GM18499 (cell line): Measurements from ENCODE around the gene HACL1.

Experiments
- ATAC-seq: cut with Tn5 transposase; IDR thresholded peaks from one replicate; pipeline ENCODE4 v1.9.1; 2021; ENCODE audit warnings: moderate number of reproducible peaks; ENCODE audit not compliant: insufficient read depth, unreplicated experiment

The HACL1 gene

GRCh38 chr3:15585111-15585845 is 16.1 kb downstream of the HACL1 start:
- no peak for ATAC-seq

DNA sequence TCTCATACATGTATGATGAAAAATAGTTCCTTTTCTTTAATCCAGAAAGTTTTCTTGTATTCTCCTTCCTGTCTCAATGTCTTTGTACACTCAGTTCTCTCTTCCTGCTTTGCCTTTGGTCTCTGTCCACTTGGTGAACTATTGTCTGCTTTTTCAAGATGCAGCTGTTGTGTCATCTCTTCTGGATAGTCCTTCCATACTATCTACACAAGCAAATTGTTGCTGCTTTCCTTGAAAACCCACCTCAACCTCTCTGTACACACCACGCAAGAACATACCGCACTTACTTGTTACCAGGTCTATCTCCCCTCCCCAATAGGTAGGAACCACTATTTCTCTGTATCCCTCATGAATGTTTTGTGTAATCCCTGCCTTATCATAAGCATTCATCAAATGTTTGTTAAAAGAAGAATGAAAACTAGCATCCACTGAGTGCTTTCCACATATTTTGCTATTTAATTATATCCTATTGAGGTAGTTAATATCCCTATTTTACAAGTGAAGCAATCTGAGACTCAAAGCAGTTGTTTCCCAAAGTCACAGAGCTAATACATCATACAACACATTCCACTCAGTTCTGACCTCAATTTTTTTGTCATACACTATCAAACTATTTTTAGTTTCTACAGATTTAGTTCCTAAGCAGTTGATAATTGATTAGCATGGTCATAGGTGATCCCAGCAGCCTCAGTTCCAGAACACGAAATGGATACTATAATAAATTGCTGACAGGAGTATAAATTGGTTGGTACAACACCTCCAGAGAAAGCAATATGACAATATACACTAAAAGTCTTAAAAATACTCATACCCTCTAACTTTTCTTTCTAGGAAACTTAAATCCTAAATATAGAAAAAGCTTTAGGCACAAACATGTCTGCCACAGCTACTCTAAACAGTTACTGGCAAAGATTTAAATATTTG is 19.6 kb downstream of the HACL1 start:
- ATAC-seq: no peak

GRCh38 chr3:15579051-15579450 is 22.3 kb downstream of the HACL1 start:
- no peak for ATAC-seq

DNA sequence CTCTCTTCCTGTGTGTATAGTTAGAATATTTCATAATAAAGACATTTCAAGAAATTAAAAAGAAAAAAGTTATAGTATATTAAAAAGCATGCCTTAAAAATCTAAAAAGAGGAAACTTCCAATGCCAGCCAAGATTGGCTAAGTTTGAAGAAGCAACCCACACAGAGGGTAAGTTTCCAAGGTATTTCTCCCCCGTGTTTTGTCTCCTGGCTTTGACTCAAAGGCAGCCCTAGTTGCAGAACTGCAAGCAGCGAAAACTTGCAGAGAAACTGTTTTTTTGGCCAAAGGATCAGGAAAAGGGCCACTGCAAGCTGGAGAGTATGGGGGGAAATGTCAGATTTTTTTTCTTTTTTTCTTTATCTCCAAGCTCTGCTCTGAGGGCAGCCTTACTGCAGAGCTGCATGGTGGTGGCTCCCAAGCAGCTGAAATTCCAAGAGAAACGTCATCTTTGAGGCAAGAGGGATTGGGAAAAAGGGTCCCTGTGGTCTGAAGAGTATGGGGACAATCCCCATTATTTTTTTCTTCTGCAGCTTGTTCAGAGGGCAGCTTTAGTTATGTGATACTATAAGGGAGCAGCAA is 23.0 kb downstream of the HACL1 start:
- no peak for ATAC-seq

DNA sequence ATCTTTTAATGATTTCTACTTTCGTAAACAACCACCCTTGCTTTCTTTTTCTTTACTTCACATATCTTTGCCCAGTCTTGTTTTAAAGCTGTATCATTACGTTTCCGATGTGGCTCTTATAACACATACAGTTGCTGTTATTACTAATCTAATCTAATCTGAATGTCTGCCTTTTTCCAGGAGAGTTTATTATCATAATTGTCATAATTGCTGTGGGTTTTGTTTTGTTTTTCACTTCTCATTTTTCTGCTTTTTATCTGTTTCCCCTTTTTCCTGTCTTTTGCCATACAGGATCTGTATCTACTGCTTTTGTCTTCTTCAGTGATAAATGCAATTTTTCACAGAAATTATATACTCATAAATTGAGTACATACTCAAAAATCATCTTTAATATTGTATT is 24.9 kb downstream of the HACL1 start:
- ATAC-seq: no peak

DNA sequence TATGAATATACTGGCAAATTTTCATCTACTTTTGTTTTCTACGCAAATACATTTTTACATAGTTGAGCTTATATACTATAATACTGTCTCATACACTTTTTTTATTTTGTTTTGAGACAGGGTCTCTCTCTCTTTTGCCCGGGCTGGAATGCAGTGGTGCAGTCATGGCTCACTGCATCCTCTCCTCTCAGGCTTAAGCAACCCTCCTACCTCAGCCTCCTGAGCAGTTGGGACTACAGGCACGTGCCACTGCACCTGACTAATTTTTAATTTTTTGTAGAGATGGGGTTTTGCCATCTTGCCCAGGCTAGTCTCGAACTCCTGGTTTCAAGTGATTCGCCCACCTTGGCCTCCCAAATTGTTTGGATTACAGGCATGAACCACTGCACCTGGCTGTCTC is 25.9 kb downstream of the HACL1 start:
- ATAC-seq: no peak

GRCh38 chr3:15572138-15572537 is 29.2 kb downstream of the HACL1 start:
- no peak for ATAC-seq

- no peak for ATAC-seq
Measured at GRCh38 chr3:15563190-15563589, 38.2 kb downstream of the HACL1 start.

DNA sequence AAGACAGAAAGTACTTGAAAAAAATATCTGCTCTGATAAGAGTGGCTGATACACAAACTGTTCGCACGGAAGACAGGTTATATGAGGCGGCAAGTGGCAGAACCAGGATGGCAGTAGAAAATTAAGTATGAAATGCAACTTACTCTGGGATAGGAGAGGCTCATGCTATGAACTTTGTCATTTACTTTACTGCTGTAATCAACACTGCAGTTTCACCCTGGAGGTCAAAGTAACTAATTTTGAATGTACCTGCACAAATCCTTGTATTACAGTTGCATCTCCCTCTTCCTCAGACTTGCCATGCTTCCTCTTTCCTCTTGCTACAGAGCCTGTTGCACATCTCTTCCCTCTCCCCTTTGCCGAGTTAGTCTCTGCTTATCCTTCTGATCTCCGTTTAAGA is 38.8 kb downstream of the HACL1 start:
- no peak for ATAC-seq

DNA sequence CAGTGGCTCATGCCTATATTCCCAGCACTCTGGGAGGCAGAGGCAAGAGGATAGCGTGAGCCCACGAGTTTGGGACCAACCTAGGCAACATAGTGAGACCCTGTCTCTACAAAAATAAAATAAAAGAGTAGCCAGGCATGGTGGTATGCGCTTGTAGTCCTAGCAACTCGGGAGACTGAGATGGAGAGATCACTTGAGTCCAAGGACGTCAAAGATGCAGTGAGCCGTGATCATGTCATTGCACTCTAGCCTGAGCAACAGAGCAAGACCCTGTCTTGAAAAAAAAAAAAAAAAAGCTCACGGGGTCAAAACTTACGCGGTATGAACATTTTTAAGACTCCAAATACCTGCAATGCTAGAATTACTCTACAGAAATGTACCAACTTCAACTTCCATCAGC is 42.8 kb downstream of the HACL1 start:
- no peak for ATAC-seq

DNA sequence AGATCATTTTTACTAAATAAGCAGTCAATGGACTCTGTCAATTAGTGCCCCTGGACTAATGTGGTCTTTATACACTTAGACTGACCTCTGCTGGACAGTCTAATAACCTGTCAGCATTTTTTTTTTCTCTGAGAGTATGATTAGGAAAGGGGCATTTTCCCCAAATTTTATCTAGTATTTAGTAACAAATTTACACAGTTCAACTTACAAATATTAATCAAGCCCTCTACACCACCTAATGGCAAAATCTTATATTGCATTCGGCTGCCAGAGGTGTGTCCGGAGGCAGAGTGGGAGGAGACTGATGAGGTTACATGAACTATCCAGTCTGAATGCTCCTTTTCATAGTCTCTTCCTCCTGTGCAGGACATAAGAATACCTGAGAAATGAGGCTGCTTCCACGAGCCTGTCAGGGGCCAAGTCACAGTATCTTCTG is 43.8 kb downstream of the HACL1 start:
- no peak for ATAC-seq

DNA sequence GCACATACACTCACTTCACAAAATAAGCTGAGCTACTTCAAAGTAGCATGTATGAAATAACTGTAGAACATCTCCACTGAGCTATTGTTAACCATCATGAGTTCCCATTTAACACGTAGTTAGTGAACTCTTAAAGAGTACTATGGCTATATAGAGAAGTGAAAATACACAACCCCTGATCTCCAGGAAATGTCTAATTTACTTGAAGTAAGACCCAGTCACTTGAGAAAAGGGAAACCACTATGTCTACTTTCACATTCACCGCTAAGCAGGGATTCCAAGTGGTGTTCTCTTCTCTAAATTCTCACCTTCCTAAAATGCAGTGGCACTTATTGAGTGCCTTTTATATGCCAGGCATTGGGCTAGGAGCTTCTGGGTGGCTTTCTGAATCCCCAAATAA is 44.9 kb downstream of the HACL1 start:
- peak; percentile 92 for ATAC-seq

GRCh38 chr3:15553749-15554148 is 47.6 kb downstream of the HACL1 start:
- ATAC-seq: no peak

DNA sequence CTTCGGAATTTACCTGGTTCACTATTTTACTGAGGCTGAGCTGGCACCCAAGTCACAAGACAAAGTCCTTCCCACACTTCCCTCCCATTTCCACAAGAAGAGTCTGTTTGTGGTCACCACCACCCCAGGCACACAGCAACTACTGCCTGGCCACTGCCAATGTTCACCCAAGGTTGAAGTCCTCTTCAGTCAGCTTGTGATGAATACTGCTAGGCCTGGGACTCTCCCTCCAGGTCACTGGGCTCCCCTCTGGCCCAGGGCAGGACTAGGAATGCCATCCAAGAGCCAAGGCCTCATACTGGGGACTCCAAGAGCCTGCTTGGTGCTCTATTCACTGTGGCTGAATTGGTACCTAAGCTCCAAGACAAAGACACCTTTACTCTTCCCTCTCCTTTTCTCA is 49.5 kb downstream of the HACL1 start:
- ATAC-seq: no peak

DNA sequence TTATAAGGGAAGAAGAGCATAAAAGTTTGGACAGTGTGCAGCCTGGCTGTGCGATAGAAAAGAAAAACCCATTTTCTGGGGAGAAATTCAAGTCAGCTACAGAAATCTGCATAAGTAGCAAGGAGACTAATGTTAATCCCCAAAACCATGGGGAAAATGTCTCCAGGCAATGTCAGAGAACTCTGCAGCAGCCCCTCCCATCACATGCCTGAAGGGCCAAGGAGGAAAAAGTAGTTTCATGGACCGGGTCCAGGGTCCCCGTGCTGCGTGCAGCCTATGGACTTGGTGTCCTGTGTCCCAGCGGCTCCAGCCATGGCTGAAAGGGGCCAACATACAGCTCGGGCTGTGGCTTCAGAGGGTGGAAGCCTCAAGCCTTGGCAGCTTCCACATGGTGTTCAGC is 51.5 kb downstream of the HACL1 start:
- no peak for ATAC-seq

GRCh38 chr3:15542614-15543013 is 58.8 kb downstream of the HACL1 start:
- ATAC-seq: no peak

- no peak for ATAC-seq
Measured at GRCh38 chr3:15541371-15541770, 60.0 kb downstream of the HACL1 start.

GRCh38 chr3:15539066-15539465 is 62.3 kb downstream of the HACL1 start:
- no peak for ATAC-seq

GRCh38 chr3:15538345-15538744 is 63.0 kb downstream of the HACL1 start:
- ATAC-seq: no peak

GRCh38 chr3:15536856-15537255 is 64.5 kb downstream of the HACL1 start:
- ATAC-seq: no peak

DNA sequence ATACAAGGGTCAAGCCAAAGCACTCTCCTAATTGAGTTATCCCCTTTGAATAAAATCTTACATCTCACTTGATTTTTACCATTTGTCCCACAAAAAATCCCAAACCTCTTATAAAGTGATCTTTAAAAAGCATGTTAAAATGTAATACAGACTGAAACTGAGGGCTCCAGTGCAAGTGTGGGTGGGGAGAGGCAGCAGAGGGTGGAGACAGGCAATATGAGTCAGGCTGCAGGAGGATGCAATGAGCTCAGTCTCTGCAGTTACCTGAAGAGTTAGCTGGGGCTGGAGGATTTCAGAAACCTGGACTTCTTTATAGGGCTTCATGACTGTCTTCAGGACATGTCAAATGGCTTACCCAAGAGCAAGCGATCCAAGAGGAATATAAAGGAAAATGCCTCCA is 65.6 kb downstream of the HACL1 start:
- no peak for ATAC-seq
